A549 (cell line): Measurements from ENCODE around the gene EPB41L2.
"Not testable (repeated sequence)": the region's sequence is repeated elsewhere in the genome, so short reads cannot be mapped to it uniquely, and the experiment has no call there.

ENCODE experiments used
- CBX8 ChIP-seq: fragments of 200-600 bp; sonication (generic); IDR thresholded peaks from 2 replicates; pipeline ENCODE4 v1.6.1; 2016
- CTCF ChIP-seq: fragments of >200 bp; sonication (Bioruptor Twin); formaldehyde crosslinking; IDR thresholded peaks from 3 replicates; pipeline ENCODE4 v1.5.1; 2016
- EP300 ChIP-seq, 2 experiments: fragments of >200 bp; sonication (Bioruptor Twin); formaldehyde crosslinking; IDR thresholded peaks; 2 replicates in 1 of 2; 3 replicates in 1 of 2; pipeline ENCODE4 v1.6.1; 2016 to 2017
- ESRRA ChIP-seq: fragments of 150-350 bp; IDR thresholded peaks from 2 replicates; pipeline ENCODE4 v1.6.1; 2014; ENCODE audit warnings: mild to moderate bottlenecking, low read length, borderline replicate concordance
- HOXA7 ChIP-seq: fragments of 250-450 bp; sonication (Bioruptor Pico); IDR thresholded peaks from 2 replicates; pipeline ENCODE4 v1.5.0; 2020; ENCODE audit warnings: mild to moderate bottlenecking, moderate library complexity
- JUNB ChIP-seq: fragments of >200 bp; sonication (Bioruptor Twin); formaldehyde crosslinking; IDR thresholded peaks from 2 replicates; pipeline ENCODE4 v1.6.1; 2016
- MAX ChIP-seq: IDR thresholded peaks from 2 replicates; pipeline ENCODE4 v1.6.1; 2012
- NR3C1 ChIP-seq: fragments of >200 bp; sonication (Bioruptor Twin); formaldehyde crosslinking; IDR thresholded peaks from 3 replicates; pipeline ENCODE4 v1.6.1; 2017
- POLR2A ChIP-seq: IDR thresholded peaks from 2 replicates; pipeline ENCODE4 v1.6.1; 2012; ENCODE audit warnings: mild to moderate bottlenecking, low read length
- RFX5 ChIP-seq: fragments of 450-650 bp; IDR thresholded peaks from 2 replicates; pipeline ENCODE4 v1.7.1; 2014; ENCODE audit warnings: antibody characterized with exemption, mild to moderate bottlenecking, moderate library complexity
- RNF2 ChIP-seq: fragments of 200-600 bp; sonication (generic); IDR thresholded peaks from 2 replicates; pipeline ENCODE4 v1.6.1; 2016; ENCODE audit warnings: low read depth, mild to moderate bottlenecking, antibody characterized with exemption, moderate library complexity, borderline replicate concordance
- ZFP36 ChIP-seq: fragments of 450-650 bp; IDR thresholded peaks from 2 replicates; pipeline ENCODE4 v1.6.1; 2014; ENCODE audit warnings: borderline replicate concordance; ENCODE audit not compliant: partially characterized antibody

GRCh38 chr6:130987539-130987938 is 75.5 kb downstream of the EPB41L2 start:
- not testable (repeated sequence) for TF ChIP-seq ESRRA; POLR2A; CTCF; MAX; CBX8; NR3C1; EP300 (IDR thresholded peaks at IDR 0.05); RFX5; JUNB; ZFP36; HOXA7; RNF2
